ENCODE data around the gene SLITRK5.

Gene SLITRK5

GRCh38 chr13:87677496-87678371, 6.6 kb downstream of the SLITRK5 start:
- WGBS, 2 donors (ENCODE audit: extremely low coverage in 2 of 2, insufficient read length in 2 of 2, insufficient replicate concordance in 1 of 2), result no CpG with 5 or more reads among the region's 60 CpGs
- no peak overlapping the region for H2AK5ac ChIP-seq (ENCODE audit: low read depth, low read length)
- peaks cover 18% of the 10 kb centered on the region in 2 donors for H3K9me3 ChIP-seq (replicated peaks in 1 of 2; ENCODE audit: control insufficient read depth in 2 of 2, insufficient read depth in 1 of 2, low read depth in 1 of 2, low read length in 2 of 2)
- H4K8ac ChIP-seq (ENCODE audit: low read depth, low read length), result peak overlapping the region; percentile 56
- no peak overlapping the region for H2BK15ac ChIP-seq (ENCODE audit: low read length)
- no peak overlapping the region for H2BK12ac ChIP-seq (ENCODE audit: low read length)
- no peak overlapping the region for H2AFZ ChIP-seq (ENCODE audit: low read length)
- peaks cover 0 to 10% of the 10 kb centered on the region in 2 donors for H3K4me1 ChIP-seq (ENCODE audit: control insufficient read depth in 2 of 2, insufficient read depth in 1 of 2, low read depth in 1 of 2, low read length in 2 of 2)
- H4K91ac ChIP-seq (ENCODE audit: low read depth, low read length, poor library complexity), result no peak overlapping the region
- no peak overlapping the region for H3K27ac ChIP-seq (replicated peaks; ENCODE audit: low read length)
- H3K4me3 ChIP-seq (ENCODE audit: low read length in 2 of 2), result peak overlapping the region in 1 of 2 donors; percentile 58
- H3K4ac ChIP-seq (ENCODE audit: low read length), result no peak overlapping the region
- no peak overlapping the region for H3K9ac ChIP-seq (ENCODE audit: low read depth, low read length, poor library complexity)
- peaks cover 5 to 55% of the 10 kb centered on the region in 2 donors for H3K36me3 ChIP-seq (replicated peaks in 1 of 2; ENCODE audit: control insufficient read depth in 2 of 2, insufficient read depth in 2 of 2, low read length in 2 of 2)
- H3K4me2 ChIP-seq (ENCODE audit: insufficient read depth, low read length, poor library complexity, severe bottlenecking), result peak overlapping the region; percentile 73
- H2BK120ac ChIP-seq (ENCODE audit: low read depth, low read length), result no peak overlapping the region
- H2BK5ac ChIP-seq (ENCODE audit: low read length), result no peak overlapping the region
- DNase-seq (ENCODE audit: low spot score), result peak; percentile 53
- H3K23ac ChIP-seq (ENCODE audit: low read depth, low read length, poor library complexity), result no peak overlapping the region
- peak overlapping the region; percentile 56 for H3K14ac ChIP-seq (ENCODE audit: low read length)
- peak overlapping the region; percentile 39 for H3K18ac ChIP-seq (ENCODE audit: low read length)
- peaks cover 0 to 44% (median 26%) of the 10 kb centered on the region in 3 experiments for H3K27me3 ChIP-seq (ENCODE audit: control insufficient read depth in 3 of 3, insufficient read depth in 3 of 3, low read depth in 1 of 3, low read length in 3 of 3)
- no peaks in the 10 kb centered on the region for H3K79me1 ChIP-seq (ENCODE audit: low read depth, low read length)

DNA sequence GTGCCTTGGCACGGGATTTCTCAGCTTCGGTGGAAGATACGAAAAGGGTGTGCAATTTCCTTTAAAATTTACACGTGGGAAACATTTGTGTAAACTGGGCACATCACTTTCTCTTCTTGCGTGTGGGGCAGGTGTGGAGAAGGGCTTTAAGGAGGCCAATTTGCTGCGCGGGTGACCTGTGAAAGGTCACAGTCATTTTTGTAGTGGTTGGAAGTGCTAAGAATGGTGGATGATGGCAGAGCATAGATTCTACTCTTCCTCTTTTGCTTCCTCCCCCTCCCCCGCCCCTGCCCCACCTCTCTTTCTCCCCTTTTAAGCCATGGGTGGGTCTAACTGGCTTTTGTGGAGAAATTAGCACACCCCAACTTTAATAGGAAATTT, 7.2 kb downstream of the SLITRK5 start:
- no peak overlapping the region for H4K8ac ChIP-seq (ENCODE audit: low read depth, low read length)
- no peak overlapping the region for H3K23ac ChIP-seq (ENCODE audit: low read depth, low read length, poor library complexity)
- no peaks in the 10 kb centered on the region for H3K79me1 ChIP-seq (ENCODE audit: low read depth, low read length)
- H2BK5ac ChIP-seq (ENCODE audit: low read length), result no peak overlapping the region
- H3K27ac ChIP-seq (replicated peaks; ENCODE audit: low read length), result no peak overlapping the region
- peak overlapping the region; percentile 73 for H3K4me2 ChIP-seq (ENCODE audit: insufficient read depth, low read length, poor library complexity, severe bottlenecking)
- peaks cover 5 to 55% of the 10 kb centered on the region in 2 donors for H3K36me3 ChIP-seq (replicated peaks in 1 of 2; ENCODE audit: control insufficient read depth in 2 of 2, insufficient read depth in 2 of 2, low read length in 2 of 2)
- H2BK120ac ChIP-seq (ENCODE audit: low read depth, low read length), result no peak overlapping the region
- H3K18ac ChIP-seq (ENCODE audit: low read length), result no peak overlapping the region
- peaks cover 0 to 10% of the 10 kb centered on the region in 2 donors for H3K4me1 ChIP-seq (ENCODE audit: control insufficient read depth in 2 of 2, insufficient read depth in 1 of 2, low read depth in 1 of 2, low read length in 2 of 2)
- H3K9ac ChIP-seq (ENCODE audit: low read depth, low read length, poor library complexity), result no peak overlapping the region
- DNase-seq (ENCODE audit: low spot score), result no peak
- H2AK5ac ChIP-seq (ENCODE audit: low read depth, low read length), result no peak overlapping the region
- WGBS, 2 donors (ENCODE audit: extremely low coverage in 2 of 2, insufficient read length in 2 of 2, insufficient replicate concordance in 1 of 2), result no CpG with 5 or more reads among the region's 8 CpGs
- no peak overlapping the region for H3K4ac ChIP-seq (ENCODE audit: low read length)
- no peak overlapping the region for H2BK12ac ChIP-seq (ENCODE audit: low read length)
- peaks cover 18% of the 10 kb centered on the region in 2 donors for H3K9me3 ChIP-seq (replicated peaks in 1 of 2; ENCODE audit: control insufficient read depth in 2 of 2, insufficient read depth in 1 of 2, low read depth in 1 of 2, low read length in 2 of 2)
- no peak overlapping the region for H4K91ac ChIP-seq (ENCODE audit: low read depth, low read length, poor library complexity)
- no peak overlapping the region for H3K14ac ChIP-seq (ENCODE audit: low read length)
- no peak overlapping the region for H2BK15ac ChIP-seq (ENCODE audit: low read length)
- no peak overlapping the region for H3K4me3 ChIP-seq (ENCODE audit: low read length in 2 of 2)
- peaks cover 0 to 44% (median 26%) of the 10 kb centered on the region in 3 experiments for H3K27me3 ChIP-seq (ENCODE audit: control insufficient read depth in 3 of 3, insufficient read depth in 3 of 3, low read depth in 1 of 3, low read length in 3 of 3)
- no peak overlapping the region for H2AFZ ChIP-seq (ENCODE audit: low read length)

DNA sequence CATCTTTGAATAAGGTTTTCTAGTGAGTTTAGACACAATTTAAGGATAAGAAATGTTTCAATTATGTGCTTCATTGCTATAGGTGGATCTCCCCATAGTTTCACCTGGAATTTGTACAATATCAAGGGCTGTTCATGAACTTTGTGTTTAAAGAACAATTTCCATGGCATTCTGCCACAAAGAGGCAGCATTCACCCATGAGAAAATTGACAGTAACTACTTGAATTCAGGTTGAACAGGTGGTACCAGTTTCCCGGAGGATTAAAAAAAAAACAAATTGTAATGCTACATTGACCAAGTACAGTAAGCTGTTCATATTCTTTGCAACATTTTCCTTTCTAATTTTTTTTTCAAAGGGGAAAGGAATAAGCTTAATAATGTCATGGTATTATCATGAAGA, 9.1 kb downstream of the SLITRK5 start:
- Histone ChIP-seq H3K9ac (ENCODE audit: low read depth, low read length, poor library complexity) (no peak overlapping the region), H3K79me1 (ENCODE audit: low read depth, low read length) (no peaks in the 10 kb centered on the region), H3K23ac (ENCODE audit: low read depth, low read length, poor library complexity) (no peak overlapping the region), H2BK120ac (ENCODE audit: low read depth, low read length) (no peak overlapping the region), H4K91ac (ENCODE audit: low read depth, low read length, poor library complexity) (no peak overlapping the region), H3K27ac (replicated peaks; ENCODE audit: low read length) (no peak overlapping the region), H3K14ac (ENCODE audit: low read length) (no peak overlapping the region), H2BK5ac (ENCODE audit: low read length) (no peak overlapping the region), H2AFZ (ENCODE audit: low read length) (no peak overlapping the region), H3K4ac (ENCODE audit: low read length) (no peak overlapping the region), H4K8ac (ENCODE audit: low read depth, low read length) (no peak overlapping the region), H3K4me3 (ENCODE audit: low read length in 2 of 2) (no peak overlapping the region), H3K4me1 (ENCODE audit: control insufficient read depth in 2 of 2, insufficient read depth in 1 of 2, low read depth in 1 of 2, low read length in 2 of 2) (peaks cover 0 to 6% of the 10 kb centered on the region in 2 donors), H3K9me3 (replicated peaks in 1 of 2; ENCODE audit: control insufficient read depth in 2 of 2, insufficient read depth in 1 of 2, low read depth in 1 of 2, low read length in 2 of 2) (peaks cover 17 to 18% of the 10 kb centered on the region in 2 donors), H2BK12ac (ENCODE audit: low read length) (no peak overlapping the region), H2AK5ac (ENCODE audit: low read depth, low read length) (no peak overlapping the region), H3K18ac (ENCODE audit: low read length) (no peak overlapping the region), H2BK15ac (ENCODE audit: low read length) (no peak overlapping the region), H3K4me2 (ENCODE audit: insufficient read depth, low read length, poor library complexity, severe bottlenecking) (no peak overlapping the region), H3K27me3 (ENCODE audit: control insufficient read depth in 3 of 3, insufficient read depth in 3 of 3, low read depth in 1 of 3, low read length in 3 of 3) (peaks cover 0 to 31% (median 20%) of the 10 kb centered on the region in 3 experiments), H3K36me3 (replicated peaks in 1 of 2; ENCODE audit: control insufficient read depth in 2 of 2, insufficient read depth in 2 of 2, low read length in 2 of 2) (peaks cover 5 to 54% of the 10 kb centered on the region in 2 donors)
- WGBS, 2 donors (ENCODE audit: extremely low coverage in 2 of 2, insufficient read length in 2 of 2, insufficient replicate concordance in 1 of 2), result no CpG with 5 or more reads among the region's 1 CpG
- no peak for DNase-seq (ENCODE audit: low spot score)

DNA sequence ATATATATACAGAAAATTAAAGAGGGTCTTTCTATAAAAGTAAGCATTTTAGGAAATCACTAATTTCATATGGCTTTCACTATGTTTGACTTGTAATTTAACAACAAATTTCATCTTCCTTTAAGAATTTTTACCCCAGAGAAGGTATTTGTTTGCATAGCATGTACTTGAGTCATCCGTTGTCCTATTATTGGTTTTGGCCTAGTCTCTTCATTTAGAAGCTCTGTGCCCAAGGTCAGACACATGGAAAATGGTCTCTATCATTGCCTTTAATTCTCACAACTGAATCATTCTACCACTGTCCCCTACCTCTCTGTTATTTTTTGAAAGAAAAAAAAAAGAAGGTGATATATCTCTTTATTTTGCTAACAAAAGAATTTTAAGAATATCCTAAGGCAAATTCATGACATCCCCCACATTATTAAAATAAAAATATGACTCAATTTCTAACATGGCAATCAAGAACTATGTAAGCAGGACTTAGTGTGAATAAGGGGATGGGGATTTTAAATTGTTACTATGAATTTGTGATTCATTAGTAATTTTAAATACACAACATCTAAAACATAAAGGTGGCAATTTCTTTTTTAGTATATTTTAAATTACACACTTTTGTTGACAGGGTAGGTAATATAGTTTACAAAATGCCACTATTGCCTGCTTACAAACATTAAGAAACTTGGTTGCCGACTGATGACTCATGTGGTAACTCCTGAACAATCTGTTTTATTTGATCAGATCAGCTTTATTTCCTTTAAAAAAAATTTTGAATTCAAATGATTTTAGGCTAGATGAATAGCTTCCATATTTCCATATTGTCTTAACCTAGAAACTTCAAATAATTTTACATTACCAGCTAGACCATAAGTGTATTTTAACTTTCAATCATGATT, 13.9 kb downstream of the SLITRK5 start:
- H2BK12ac ChIP-seq (ENCODE audit: low read length), result no peak overlapping the region
- H3K18ac ChIP-seq (ENCODE audit: low read length), result no peak overlapping the region
- H3K36me3 ChIP-seq (replicated peaks in 1 of 2; ENCODE audit: control insufficient read depth in 2 of 2, insufficient read depth in 2 of 2, low read length in 2 of 2), result peaks cover 0 to 9% of the 10 kb centered on the region in 2 donors
- H3K4ac ChIP-seq (ENCODE audit: low read length), result no peak overlapping the region
- H3K4me1 ChIP-seq (ENCODE audit: control insufficient read depth in 2 of 2, insufficient read depth in 1 of 2, low read depth in 1 of 2, low read length in 2 of 2), result no peaks in the 10 kb centered on the region
- H2BK120ac ChIP-seq (ENCODE audit: low read depth, low read length), result no peak overlapping the region
- H2AFZ ChIP-seq (ENCODE audit: low read length), result no peak overlapping the region
- no peak overlapping the region for H4K8ac ChIP-seq (ENCODE audit: low read depth, low read length)
- H3K27me3 ChIP-seq (ENCODE audit: control insufficient read depth in 3 of 3, insufficient read depth in 3 of 3, low read depth in 1 of 3, low read length in 3 of 3), result no peaks in the 10 kb centered on the region
- no peak overlapping the region for H2BK5ac ChIP-seq (ENCODE audit: low read length)
- no peak overlapping the region for H4K91ac ChIP-seq (ENCODE audit: low read depth, low read length, poor library complexity)
- no CpG with 5 or more reads among the region's 2 CpGs for WGBS, 2 donors (ENCODE audit: extremely low coverage in 2 of 2, insufficient read length in 2 of 2, insufficient replicate concordance in 1 of 2)
- no peak overlapping the region for H2AK5ac ChIP-seq (ENCODE audit: low read depth, low read length)
- H2BK15ac ChIP-seq (ENCODE audit: low read length), result no peak overlapping the region
- no peak overlapping the region for H3K9ac ChIP-seq (ENCODE audit: low read depth, low read length, poor library complexity)
- no peaks in the 10 kb centered on the region for H3K79me1 ChIP-seq (ENCODE audit: low read depth, low read length)
- H3K27ac ChIP-seq (replicated peaks; ENCODE audit: low read length), result no peak overlapping the region
- H3K4me3 ChIP-seq (ENCODE audit: low read length in 2 of 2), result no peak overlapping the region
- H3K23ac ChIP-seq (ENCODE audit: low read depth, low read length, poor library complexity), result no peak overlapping the region
- no peak overlapping the region for H3K14ac ChIP-seq (ENCODE audit: low read length)
- no peaks in the 10 kb centered on the region for H3K9me3 ChIP-seq (replicated peaks in 1 of 2; ENCODE audit: control insufficient read depth in 2 of 2, insufficient read depth in 1 of 2, low read depth in 1 of 2, low read length in 2 of 2)
- no peak overlapping the region for H3K4me2 ChIP-seq (ENCODE audit: insufficient read depth, low read length, poor library complexity, severe bottlenecking)
- no peak for DNase-seq (ENCODE audit: low spot score)

Measured in neuronal stem cell (in vitro differentiated cells).